HG02840 (cell line): ENCODE measurements around the gene TSPAN15.

Experiments
- ATAC-seq: cut with Tn5 transposase; IDR thresholded peaks from one replicate; pipeline ENCODE4 v1.9.1; 2021; ENCODE audit warnings: mild to moderate bottlenecking, moderate library complexity, moderate number of reproducible peaks; ENCODE audit not compliant: unreplicated experiment, low FRiP score

Gene TSPAN15

GRCh38 chr10:69498711-69499471, 47.6 kb downstream of the TSPAN15 start:
- no peak for ATAC-seq

- no peak for ATAC-seq
Observed at GRCh38 chr10:69499726-69500689, 48.7 kb downstream of the TSPAN15 start.

- ATAC-seq = no peak
Observed at GRCh38 chr10:69500864-69501468, 49.7 kb downstream of the TSPAN15 start.

- no peak for ATAC-seq
Observed at GRCh38 chr10:69501657-69502056, 50.4 kb downstream of the TSPAN15 start.

- no peak for ATAC-seq
Observed at GRCh38 chr10:69502589-69502988, 51.3 kb downstream of the TSPAN15 start.

GRCh38 chr10:69503001-69503895, 52.0 kb downstream of the TSPAN15 start:
- no peak for ATAC-seq

GRCh38 chr10:69503896-69504265, 52.6 kb downstream of the TSPAN15 start:
- ATAC-seq = no peak

GRCh38 chr10:69504576-69505250, 53.4 kb downstream of the TSPAN15 start:
- no peak for ATAC-seq

- no peak for ATAC-seq
Observed at GRCh38 chr10:69505636-69506318, 54.5 kb downstream of the TSPAN15 start.

- no peak for ATAC-seq
Observed at GRCh38 chr10:69506487-69506833, 55.2 kb downstream of the TSPAN15 start.

- ATAC-seq = no peak
Observed at GRCh38 chr10:69506834-69507713, 55.8 kb downstream of the TSPAN15 start.

- no peak for ATAC-seq
Observed at GRCh38 chr10:69508738-69509340, 57.6 kb downstream of the TSPAN15 start.

- no peak for ATAC-seq
Observed at GRCh38 chr10:69512901-69513300, 61.6 kb downstream of the TSPAN15 start.

- ATAC-seq = no peak
Observed at GRCh38 chr10:69513617-69514016, 62.4 kb downstream of the TSPAN15 start.

GRCh38 chr10:69515699-69516259, 64.5 kb downstream of the TSPAN15 start:
- no peak for ATAC-seq

- ATAC-seq = no peak
Observed at GRCh38 chr10:69516316-69516715, 65.1 kb downstream of the TSPAN15 start.

GRCh38 chr10:69516796-69517195, 65.5 kb downstream of the TSPAN15 start:
- ATAC-seq = no peak
